Erythroblast (primary cell): ENCODE measurements around the gene KRTAP10-4.

Experiments
- GATA1 ChIP-seq: IDR thresholded peaks from 2 replicates; pipeline ENCODE4 v1.6.1; 2011; ENCODE audit warnings: low read depth, mild to moderate bottlenecking, control low read depth, low read length, moderate library complexity
- POLR2A ChIP-seq: IDR thresholded peaks from 2 replicates; pipeline ENCODE4 v1.6.1; 2011; ENCODE audit warnings: mild to moderate bottlenecking, low read length

DNA sequence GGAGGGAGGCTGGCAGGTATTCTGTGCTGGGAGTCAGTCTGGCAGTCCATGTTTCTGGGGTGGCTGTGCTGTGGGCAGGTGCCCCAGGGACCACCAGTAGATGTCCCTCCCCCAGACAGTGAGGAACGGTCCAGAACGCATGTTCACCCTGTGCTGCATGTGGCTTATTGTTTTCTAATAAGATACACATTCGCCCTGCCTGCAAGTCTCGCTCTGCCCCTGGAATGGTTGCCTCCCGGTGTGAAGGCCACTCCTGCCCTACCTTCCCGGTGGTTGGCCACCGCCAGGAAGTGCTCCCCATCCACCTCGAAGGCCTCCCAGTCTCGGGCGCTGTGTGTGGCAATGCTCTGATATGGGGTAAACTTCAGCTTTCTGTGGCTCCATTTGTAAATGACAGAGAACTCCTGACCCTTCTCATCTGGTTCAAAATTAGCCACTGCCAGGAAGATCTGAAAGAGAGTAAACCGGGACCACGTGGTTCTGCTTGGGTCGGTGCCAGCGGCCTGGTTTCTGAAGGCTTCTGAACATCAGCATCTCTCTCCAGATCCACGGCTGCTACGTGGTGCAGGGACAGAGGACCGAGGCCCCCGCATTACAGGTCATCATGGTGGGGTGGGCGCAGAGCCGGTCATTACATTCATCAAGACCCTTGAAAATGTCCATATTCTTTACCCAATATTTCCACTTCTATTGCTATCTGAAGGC lies 48.0 kb upstream of the KRTAP10-4 start:
- TF ChIP-seq POLR2A (no peak), GATA1 (no peak)
